ENCODE results near the gene C3orf18.

Gene C3orf18

DNA sequence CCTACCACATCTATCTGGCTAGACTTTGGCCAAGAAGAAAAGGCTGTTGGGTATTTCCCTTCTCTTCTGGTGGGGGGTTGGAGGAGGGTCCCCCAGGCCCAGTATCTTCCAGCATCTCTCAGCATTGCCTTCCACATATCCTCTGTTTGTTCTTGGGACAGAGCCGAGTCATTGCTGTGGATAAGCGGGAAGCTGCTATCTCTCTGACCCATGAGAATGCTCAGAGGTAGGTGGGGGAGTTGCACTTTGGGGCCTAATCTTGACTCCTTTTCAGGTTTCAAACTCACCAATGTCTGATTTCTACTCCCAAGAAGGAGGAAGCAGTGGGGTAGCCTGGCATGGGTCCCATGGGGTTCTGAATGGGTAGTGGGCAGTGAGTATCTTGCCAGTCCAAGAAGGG lies 9.8 kb upstream of the C3orf18 start:
- DNase-seq = no peak

DNA sequence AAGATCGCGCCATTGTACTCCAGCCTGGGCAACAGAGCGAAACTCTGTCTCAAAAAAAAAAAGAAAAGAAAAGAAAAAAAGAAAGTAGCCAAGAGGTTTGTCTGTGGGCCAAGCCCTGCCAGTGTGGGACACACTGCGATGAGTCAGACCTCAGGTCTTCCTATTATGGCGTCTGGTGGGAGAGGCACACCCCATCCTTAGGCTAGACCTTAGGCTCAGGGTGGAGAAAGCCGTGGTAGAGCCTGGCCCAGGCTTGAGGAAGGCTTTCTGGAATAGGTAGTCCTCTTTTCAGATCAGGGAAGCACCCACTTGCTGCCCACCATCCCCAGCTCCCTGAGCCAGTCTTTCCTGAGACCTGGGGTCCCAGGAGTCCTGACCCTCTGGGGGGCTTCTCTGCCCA lies 7.8 kb upstream of the C3orf18 start:
- DNase-seq = no peak

DNA sequence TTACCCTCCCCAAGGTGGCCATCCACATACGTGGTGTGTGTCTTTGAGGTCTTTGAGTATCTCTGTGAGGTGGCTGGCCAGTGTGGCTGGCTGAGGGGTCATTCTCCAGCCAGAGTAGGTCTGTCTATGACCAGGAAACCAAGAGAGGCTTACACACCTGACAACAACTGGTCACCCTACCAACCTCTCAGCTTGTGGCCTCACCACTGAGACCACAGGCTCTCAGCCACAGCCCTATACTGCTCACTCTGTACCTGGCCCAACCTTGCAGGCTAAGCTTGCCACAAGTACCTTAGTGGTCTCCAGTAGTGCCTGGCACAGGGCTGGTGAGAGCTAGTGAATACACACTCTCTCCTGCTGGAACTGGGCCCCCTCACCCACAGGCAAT lies 6.9 kb upstream of the C3orf18 start:
- no peak for DNase-seq

DNA sequence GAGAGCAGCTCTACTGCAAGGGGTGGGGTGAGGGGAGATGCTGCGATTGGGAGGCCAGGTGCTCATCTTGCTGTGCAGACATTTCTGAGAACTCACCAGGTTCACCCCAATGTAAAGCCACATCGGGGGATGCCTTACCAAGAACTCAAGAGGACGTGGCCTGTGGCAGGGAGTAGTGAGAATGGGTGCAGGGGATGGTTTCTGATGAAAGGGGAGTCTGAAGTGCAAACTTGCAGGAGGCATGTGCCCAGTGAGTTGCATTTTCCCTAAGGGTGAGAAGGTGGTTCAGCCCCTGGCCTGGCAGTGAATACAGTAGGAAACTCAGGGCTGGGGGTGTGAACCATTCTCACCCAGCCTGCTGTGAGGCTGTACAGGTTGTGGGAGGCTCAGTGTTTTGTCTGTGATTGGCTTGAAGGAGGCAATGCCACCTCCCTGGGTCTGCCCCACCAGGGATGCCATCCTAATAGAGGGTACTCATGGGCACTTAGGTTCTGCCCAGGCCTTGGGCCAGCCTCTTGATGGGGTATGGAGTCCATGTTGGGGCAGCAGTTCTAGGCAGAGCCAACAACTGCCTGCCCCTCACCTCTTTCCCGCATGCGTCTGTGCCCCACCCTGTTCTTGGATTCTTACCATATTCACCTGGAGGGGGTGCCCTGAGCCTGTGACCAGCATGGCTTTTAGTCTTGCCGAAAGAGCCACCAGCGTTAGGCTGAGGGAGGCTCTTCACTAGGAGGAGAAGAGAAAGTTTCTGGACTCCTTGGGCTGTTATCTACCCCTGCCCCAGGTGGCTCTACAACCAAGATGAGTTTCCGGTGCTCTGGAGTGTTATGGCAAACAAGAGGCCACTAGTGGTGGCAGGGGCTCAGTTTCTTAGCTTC lies 6.3 kb upstream of the C3orf18 start:
- DNase-seq = no peak

DNA sequence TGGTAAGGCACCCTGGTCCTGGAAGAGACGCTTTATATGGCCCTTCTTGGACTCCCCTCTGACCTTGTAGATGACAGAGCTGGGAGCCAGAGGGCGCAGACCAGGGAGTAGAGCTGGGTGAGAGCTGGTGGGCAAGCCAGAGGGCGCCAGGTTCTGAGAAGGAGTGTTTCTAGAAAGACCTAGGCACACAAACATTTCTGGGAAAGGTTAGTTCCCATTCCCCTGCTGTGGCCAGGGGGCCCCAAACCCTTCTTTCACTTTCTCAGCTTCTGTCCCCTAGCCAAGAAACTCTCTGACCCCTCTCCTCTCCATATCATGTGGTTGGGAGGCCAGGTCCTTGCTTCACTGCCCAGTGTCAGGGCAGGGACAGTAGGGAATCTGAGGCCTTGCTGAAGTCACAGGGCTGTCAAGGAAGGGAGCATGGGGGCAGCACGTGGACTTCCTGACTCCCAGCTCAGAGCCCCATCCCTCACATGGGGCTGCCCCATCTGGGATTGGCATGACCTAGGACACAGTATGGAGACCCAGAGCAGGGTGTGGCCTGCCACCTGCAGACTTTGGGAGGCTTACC lies 5.3 kb upstream of the C3orf18 start:
- DNase-seq = no peak

DNA sequence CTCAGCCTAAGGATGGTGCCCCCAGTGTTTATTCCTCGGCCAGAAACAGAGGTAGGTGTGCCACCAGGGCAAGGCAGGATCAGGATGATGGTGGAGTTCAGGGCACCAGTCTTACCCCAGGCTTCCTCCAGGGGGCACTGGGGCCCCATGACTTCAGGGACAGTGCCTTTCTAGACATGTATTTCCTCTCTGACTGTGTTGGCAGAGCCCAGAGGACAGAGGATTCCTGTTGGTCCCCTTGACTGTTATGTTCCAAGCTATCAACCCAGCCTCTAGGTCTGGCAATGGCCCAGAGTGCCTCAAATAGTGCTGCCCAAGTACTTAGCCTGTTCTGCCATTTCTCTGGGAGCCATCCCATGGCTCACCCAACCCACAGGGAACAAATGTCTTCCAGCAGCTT lies 4.6 kb upstream of the C3orf18 start:
- DNase-seq = no peak

DNA sequence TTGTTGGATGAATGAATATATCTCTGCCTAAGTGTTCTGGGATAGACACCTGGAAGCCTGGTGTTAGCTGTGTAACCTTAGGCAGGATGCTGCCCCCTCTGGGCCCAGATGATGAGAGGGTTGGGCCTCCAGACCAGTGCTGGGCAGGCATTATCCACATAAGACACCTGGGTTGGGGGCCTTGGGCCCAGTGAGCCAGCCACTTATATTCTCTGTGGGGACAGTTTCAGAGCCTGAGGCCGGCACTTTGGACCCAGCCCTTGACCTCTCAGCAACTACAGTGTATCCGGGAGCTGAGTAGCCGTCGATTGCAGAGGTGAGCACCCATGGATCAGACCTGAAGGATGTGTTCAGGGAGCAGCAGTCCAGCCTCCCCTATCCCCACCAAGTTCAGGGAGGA lies 3.9 kb upstream of the C3orf18 start:
- no peak for DNase-seq

DNA sequence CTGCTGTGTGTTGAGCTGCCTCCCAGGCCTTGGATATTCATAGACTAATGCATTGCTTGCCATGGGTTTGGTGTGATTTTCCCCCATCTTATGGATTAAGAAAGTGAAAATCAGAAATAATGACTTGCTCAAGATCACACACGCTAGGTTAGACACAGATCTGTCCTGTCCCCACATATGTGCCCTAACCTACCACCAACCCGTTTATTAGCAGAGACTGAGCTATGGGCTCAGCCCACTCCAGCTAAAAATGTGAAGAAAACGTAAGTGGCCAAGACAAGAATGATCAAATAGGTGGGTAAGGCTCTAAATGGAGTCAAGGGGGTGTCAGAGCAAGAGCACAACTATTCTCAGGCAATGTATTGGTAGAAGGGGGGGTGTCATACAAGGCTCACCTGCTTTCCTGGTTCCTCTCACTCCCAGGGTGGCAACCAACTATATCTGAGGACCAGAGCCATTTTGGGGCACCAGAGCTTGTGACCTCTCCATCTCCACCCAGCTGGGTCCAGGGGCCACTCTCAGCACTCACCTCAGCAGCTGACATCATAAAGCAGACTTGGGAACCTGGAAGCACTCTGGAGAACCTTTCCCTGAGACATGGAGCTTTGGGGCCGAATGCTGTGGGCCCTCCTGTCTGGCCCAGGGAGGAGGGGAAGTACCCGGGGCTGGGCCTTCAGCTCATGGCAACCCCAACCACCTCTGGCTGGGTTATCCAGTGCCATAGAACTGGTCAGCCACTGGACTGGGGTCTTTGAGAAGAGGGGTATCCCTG lies 3.1 kb upstream of the C3orf18 start:
- no peak for DNase-seq

DNA sequence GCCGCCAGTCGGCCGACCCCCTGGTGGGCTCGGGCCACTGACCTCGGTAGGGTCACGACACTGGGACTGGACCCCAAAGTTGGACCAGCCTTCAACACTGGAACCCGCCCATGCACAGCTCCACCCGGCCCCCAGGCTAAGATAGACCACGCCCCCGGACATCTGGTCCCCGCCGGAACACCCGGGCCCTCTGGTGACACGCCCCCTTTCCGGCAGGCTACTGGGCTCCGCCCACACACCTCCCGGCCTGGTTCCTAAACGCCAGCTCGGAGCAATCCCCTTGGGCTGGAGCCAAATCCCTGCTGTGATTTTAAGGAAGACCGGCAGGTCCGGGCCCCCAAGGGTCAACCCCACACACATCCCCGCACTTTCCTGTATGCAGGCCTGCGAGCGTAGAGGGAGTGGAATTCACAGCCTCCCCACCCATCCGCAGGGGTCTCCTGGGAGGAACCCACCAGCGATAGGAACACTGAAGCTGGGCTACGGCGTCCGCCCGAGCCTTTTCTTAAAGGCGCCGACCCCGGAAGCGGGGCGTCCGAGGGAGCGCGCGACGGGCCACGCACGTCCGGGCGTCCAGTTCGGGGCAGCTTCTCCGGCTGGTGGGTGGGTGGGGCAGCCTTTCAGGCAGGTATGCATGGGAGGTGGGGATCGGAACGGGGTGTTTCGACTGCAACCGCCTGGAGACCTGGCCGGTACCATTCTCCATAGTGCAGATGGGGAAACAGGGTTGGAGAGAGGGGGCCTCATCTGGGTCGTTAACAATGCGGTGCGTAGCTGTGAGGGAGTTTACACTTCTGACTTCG lies 1.6 kb upstream of the C3orf18 start, which contains the start of gene HEMK1:
Gene HEMK1, plus strand, starts transcription at position 576 of the 803 bp plus-strand sequence. CDS start 1,583 bp downstream, outside the sequence.
- peak; percentile 77 for DNase-seq

DNA sequence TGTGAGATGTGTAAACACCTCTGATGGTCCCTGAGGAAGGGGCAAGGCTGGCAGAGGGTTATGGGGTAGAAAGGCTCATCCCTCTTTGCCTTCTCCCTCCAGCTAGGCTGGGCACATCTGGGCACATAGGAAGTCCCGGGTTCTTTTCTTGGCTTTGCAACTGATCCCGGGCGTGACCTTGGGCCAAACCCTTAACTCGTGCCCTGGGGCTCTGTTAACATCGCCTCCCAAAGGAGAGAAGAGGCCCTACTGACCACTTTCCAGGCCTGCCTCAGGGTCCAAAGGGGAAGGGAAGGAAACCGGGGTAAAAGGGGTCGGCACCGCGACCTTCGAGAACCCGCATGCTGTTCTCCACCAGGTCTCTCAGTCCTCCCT lies 549 bp downstream of the C3orf18 start:
- DNase-seq = no peak

DNA sequence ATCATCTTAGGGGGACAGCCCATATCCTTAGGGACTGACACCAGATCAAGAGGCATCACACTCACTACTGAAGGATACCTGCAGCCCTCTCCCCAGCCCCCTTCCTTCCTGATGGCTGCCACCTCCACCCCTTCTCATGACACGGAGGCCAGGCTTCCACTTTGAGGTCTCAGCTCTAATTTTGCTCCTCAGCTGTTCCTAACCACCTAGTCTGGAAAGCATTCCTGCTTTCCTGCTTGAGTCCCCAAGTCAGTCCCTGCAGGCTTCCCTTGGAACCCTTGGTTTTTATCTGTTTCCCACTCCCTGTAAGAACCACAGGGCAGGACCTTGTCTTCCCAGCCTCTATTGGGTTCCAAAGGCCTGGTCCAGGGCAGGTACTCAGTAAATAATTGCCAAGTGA lies 3.2 kb downstream of the C3orf18 start:
- no peak for DNase-seq

DNA sequence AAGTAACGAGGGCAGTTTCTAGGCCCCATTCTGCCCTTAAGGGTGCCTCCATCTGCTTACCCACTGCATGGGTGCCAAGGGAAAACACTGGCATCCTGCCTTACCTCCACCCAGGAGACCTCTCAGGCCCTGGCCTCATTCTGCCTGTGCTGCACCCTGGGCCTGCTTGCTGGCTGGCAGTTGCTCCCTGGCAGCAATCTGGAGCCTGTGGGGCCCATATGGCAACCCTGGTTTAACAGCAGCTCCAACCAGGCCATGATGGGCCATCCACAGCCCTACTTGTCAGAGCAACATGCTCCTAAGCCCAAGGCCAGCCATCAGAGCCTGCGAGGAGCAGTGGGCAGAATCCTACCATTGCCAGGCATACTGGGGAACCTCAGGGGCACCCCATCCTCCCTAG lies 3.7 kb downstream of the C3orf18 start:
- no peak for DNase-seq

DNA sequence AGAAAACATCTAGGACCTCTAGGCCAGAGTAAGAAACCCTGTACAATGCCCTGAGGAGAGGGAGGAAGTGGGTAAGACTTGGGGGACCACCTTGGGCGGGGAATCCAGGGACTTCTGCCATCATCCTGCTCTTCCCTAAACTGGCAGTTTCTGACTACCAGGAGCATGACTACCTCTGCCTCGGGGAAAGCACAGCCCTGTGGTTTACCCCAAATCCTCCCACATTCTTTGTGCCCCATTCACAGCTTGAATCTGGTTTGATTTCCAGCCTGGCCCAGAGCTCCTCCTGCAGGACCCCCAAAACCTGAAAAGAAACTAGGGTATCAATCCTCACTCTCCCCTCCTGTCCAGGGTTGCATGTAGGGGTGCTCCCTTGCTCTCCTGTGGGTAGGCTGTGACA lies 4.7 kb downstream of the C3orf18 start:
- no peak for DNase-seq

DNA sequence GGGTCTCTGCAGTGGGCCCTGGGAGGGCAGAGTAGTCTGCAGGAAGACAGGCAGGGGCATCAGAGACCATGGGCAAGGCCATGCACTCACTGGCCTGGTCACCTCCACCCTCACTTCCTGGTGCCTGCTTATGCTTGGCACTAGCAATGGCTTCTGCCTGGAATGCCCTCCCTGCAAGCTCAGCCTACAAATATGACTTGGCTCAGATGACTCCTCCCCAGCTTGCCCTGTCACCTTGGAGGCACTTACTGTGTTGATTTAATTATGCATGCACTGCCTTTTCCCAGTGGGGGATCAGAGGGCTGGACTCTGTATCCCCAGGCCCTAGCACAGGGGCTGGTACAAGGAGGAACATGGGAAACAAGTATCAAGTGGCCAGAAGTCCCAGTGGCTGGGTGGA lies 7.8 kb downstream of the C3orf18 start:
- DNase-seq = no peak

DNA sequence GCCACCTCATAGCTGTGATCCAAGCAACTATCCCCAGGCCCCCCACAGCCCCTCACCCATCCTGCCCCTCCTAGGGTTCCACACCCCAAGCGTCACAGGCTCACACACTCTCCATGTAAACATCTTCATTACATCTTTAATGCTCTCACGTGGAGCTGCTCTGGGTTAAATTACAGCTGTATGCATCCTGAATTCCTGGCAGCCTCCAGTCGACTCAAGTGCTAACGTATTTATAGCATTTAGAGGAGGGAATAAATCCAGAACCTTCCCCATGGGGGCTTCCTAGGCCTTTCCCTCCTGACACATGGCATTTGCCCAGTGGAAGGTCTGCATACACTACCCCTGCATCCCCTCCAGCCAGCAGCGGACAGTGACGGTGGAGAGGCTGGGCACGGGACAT lies 9.6 kb downstream of the C3orf18 start:
- DNase-seq = no peak

DNA sequence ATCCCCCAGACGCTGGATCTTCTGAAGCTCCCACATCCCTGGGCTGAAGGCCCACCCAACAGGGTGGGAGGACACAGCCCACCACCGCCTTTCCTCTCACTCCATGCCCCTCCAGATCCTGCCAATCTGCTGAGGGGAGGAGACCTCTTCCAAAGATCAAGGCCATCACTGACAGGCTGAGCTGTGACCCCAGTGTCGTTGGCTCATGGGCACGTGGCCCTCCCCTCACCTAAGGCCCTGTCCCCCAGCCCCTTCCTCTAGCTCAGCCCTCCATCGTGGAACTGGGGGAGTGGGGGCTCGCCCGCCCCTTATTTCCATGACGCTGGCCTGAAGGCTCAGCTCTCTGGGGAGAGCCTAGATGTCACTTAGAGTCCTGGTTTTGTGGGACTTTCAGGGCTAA lies 10.4 kb downstream of the C3orf18 start:
- DNase-seq = no peak

DNA sequence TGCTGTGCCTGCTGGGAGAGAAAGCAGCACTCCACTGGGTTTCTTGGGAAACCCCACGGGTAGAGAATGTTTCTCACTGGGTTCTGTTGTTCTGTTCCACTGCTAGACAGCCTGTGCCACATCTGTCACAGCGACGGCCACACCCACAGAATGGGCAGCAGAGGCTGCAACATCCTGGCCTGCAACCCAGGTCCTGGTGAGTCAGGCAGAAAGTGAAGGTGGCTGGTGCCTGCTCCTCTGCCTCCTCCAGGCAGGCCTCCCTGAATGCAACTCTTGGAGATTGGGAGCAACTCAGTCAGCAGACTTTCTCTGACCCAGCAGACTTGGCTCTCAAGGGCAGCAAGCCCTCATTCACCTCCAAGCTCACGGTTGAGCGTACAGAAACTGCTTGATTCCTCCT lies 13.0 kb downstream of the C3orf18 start:
- no peak for DNase-seq

DNA sequence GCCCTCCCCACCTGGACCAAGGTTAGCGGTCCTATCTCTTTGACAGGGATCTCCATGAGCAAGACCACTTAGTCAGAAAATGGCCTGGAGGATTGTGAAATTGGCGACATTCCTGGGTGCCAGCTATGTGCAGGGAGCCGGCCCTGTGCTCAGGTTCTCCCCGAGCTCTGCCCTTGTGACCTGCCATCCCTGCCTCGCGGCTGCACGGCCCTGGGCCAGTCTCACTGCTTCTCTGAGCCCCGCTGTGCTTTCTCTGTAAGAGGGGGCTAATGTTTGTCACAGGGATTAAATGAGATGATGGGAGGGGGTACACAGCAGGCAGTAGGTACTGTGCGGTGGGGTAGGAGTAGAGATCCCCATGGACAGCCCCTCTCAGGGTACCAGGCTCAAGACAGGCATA lies 14.9 kb downstream of the C3orf18 start:
- DNase-seq = no peak

DNA sequence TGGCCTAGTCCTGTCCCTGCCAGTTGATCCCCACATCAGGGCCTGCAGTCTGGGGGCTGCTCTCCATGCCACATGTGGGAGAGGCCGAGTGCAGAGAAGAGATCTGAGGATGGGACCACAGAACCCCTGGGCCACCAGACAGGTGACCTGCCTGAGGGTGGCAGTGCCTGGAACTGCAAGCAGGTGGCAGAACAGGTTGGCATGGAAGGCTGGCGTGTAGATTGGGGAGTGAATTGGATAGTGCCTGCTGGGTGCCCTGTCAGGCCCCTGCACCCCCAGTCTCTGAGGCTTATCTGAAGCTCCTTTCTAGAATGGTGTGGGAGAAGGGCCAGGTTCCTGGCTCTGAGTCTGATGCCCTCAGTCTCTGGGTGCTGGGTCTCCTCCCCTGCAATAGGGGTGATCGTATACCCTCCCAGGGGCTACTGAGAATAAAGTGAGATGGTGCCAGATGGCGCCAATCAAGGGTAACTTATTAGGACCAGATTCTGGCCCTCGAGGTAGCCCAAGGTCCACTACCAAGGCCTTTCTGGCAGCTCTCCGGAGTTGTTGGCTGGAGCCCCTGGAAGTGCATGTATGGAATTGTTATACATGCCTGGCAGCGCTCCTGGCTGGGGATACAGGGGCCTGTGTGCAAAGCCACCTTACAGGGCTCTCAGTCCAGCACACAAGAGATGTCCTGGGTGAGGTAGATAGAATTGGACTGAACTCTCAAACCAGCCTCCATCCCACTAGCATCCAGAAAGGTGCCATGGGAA lies 15.7 kb downstream of the C3orf18 start:
- DNase-seq = no peak

DNA sequence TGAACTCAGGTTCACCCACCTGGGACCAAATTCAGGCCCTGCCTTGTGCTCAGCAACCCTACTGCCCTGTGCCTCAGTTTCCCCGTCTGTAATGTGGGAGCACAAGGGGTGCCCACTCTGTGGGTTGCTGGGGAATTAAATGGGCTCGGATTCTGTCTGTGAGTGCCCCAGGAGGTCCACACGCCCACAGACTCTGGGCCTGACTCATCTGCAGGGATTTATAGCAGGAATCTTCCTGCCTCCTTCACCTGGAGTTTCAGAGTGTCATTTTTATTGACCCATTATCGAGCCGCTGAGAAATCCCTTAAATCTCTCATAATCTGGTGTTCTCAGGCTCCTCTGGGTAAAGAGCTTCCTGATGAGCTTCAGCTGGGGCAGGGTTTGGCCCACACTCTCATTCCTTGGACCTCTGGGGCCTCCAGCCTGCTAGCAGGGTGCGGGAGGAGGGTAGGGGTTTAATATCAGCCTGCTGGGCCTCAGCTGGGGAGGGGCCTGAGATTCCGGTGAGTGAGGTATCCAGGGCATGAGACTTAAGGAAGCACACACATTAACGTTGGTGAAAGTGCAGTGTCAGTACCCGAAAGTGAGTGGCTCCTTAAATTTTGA lies 16.4 kb downstream of the C3orf18 start:
- DNase-seq = no peak

DNA sequence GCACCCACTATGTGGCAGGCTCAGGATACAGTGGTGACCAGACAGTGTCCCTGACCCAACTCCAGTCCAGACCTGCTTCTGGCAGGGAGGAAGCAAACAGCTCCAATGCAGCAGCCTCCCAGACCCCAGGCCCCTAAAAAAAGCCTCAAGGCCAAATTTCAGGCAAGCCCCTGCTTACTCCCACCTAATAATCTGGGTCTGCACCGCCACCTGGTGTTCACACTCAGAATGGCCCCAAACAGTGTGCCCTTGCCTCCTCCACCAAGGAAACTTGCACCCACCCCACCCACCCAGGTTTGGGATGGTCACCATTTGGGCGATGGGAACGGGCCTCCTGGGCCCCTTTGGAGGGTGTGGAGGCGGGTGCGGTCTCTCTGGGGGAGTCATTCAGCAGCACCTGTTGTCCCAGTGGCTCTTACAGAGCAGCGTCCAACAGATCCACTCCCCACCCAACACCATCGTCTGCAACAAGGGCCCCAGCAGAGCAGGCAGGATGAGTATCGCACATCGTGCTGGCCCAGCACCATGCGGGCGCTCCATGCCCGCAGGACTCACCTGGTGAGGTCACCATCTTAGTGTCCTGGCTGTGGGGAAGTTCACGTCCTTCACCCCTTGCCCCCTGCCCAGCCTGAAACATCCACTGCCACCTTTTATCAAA lies 17.3 kb downstream of the C3orf18 start:
- no peak for DNase-seq
